HG02623 (cell line): ENCODE results near the gene DDX5.
A peak's percentile ranks its signal among the peaks of the same experiment; 100 is the strongest.

ENCODE experiments used
- ATAC-seq: cut with Tn5 transposase; IDR thresholded peaks from one replicate; pipeline ENCODE4 v1.9.1; 2021; ENCODE audit warnings: moderate library complexity; ENCODE audit not compliant: unreplicated experiment

DDX5 gene

DNA sequence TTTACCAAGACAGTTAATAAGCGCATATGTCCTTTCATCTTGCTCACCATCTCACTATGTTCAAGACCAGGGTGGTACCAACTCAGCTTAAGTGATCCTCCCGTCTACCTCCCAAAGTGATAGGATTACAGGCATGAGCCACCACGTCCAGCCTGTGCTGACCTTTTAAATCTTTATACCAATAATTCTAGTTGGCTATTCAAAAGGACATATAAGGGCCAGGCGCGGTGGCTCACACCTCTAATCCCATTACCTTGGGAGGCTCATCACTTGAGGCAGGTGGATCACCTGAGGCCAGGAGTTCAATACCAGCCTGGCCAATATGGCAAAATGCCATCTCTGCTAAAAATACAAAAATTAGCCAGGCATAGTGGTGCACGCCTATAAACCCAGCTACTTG, 3.1 kb upstream of the DDX5 start:
- no peak for ATAC-seq

DNA sequence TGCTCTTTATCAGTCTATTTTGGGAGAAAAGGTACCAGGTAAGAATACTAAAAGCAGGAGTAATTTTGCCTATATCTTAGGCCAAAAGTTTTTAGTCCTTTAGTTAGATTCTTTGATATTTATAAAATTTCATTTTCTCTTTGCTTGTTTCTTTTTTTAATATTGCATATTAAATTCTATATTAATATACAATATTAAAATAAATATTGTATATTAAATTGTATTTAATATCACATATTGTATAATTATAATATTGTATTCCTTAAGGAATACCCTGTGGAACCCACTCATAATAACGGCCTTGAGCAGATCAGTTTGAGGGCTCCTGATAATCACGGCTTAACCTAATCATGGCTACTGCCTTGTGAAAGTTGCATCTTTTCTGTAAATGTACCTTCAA, 2.6 kb upstream of the DDX5 start:
- ATAC-seq = no peak

DNA sequence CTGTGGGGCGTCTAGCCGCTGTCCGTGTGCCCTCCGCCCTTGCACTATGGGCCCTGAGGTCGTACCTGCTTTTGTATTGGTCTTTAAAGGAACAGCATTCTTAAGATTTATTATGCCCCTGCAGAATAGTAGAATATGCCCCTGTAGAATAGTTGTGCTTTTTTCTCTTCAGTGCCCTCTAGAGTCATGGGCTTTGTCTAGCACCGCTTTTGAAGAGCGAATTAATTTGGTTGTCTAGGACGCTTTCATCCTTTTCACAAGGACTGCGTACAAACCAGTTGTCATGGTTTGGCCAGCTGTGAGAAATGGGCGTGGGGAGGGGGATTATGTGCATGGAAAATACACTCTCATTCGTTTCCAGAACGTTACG, 1.3 kb upstream of the DDX5 start:
- no peak for ATAC-seq

DNA sequence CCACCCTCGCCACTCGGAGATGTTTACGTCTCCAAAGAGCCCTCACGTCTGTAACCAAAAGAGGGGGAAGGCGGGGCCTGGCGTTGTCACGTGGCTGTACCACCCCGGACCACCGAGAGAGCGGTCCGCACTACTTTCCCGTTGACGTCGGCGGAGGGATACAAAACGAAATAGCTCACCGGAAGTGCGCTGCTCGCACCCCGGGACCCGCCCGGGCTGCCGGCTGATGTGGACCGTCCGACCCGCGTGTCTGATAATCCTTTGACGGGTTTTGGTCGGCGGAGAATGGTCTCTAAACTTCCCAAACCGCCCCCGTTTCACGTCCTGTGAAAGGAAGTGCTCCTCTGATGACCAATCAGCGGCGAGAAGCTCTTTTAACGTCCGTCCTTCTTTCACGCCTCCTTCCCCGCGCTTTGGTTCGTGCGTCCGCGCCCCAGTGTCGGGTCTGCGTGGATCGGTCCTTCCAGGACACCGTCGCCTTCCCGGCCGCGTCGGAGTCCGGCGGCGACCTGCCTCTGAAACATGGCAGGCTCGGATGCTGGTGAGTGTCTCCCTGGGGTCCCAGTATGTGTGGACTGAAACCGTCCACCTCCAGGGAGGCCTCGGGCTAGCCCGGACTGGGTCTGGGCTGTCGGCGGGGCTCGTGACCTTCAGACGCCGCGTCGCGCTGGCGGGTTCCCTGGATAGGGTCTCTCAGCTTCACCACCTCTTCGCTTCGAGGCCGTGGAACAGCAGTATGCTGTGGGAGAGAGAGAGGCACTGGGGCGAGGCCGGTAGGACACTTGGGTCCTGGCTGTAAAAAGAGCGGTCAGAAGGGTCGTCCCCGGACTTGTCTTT, 705 bp upstream of the DDX5 start, which contains the start of gene CEP95:
Gene CEP95, plus strand, starts transcription at position 402 of the 837 bp plus-strand sequence. Its CDS starts 121 bp downstream, at position 523.
- ATAC-seq = peak; percentile 60

DNA sequence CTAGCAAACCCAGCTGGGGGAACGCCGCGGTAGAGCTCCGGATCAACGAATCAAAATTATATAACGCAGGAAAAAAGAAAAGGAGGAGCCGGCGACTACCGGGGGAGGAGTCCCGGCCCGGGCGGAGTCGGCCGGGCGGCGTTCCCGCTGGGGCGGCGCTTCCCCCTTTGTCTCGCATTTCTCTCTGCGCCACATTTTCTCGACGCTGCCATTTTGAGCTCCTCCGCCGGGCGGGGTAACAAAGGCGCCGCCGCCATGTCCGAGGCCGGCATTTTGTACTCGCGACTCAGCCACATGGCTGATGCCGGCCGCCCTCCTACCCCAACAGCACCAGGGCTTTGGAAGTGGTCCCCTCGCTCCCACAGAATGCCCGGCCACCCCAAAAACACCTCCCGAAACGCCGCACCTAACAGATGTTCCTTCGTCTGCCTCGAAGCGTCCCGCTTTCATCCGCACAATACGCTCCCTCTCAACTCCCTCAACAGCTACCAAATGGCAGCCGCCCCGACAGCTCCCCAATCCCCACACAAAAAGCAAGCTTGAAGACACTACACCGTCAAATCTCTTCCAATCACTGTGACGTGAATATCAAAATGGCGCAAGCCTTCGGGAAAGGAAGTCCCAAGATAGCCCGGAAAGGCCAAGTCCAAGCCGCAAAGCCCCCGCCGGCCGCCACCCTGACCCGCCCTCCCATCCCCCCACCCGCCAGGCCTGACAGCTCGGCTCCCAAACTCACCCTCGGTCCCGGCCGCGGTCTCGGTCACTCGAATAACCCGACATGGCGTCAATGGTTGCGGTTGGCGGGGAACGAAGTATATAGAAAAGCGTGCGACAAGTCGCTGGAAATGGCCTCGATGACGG, 519 bp downstream of the DDX5 start:
- ATAC-seq = peak; percentile 1

DNA sequence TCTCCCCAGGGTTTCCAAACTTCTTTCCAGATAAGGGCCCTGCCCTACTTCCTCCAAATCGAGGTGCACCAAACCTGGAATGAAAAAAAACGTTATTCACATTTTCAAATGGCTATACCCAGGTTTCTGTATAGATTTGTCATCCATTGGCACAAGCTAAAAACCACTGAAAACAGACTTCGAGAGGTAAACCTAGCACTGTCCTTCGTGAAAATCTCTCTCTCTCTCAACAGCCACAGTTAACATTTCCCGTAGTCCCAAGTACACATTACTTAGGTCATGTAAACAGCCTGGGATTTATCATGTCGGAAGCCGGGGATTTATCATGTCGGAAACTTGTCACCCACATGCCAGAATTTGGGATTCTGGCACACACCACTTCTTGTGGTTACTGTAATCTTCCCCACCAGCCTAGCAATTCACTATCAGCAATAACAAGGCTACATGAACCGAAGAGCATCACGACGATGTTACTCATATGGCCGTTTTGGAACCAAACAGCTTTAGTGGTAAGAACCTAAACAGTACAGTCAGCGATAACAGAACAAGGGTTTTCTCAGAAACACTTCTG, 1.2 kb downstream of the DDX5 start:
- ATAC-seq = no peak

DNA sequence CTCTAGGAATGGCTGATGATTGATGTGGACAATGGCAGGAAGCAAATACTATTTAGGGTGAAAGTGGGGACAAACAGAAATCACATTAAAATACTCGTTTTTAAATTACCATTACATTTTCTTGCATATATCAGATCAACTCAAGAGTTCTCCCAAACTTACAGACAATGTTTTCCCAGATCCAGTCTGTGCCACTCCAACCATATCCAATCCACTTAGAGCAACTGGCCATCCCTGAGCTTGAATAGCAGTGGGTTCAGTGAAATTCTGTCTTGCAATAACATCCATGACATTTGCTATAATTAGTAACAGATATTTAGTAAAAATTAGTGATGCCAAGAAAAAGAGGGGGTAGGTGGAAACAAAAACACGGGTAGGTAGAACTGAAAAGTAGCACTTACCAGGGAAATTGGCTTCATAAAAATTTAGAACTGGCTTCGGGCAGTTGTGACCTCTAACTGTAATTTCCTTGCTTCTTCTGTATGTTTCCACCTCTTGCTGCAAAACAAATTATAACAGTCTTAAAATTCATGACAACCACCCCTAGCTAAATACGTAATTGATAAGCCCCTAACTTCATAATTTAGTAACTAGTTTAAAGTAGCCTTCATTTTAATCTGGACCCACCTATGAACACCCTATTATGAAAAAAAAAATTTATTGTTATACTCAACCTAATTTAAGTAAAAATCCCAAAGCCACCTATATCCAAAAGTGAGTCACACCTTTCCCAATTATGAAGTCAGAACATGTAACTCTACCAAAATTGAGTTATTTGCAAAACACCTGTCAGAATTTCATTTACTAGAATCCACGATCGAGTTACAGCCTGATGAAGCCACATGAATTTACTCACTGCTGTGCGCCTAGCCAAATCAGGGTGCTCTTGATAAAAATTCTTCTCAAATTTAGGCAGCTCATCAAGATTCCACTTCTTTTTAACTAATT, 2.0 kb downstream of the DDX5 start:
- ATAC-seq = no peak

DNA sequence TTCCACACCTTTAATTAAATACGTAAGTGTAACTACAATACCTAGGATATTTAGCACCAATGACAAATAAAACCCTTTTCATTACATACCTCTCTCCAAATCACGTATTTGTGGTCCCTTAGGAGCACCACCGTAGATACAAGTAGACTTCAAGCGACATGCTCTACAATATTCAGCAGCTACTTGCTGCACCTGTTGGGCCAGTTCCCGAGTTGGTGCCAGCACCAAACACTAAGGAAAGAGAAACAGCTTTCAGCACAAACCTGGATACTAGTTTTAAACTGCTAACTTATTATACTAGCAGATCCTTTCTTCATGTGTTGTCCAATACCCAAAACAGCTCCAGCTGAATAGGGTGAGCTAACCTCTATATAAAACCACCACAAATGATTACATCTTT, 2.7 kb downstream of the DDX5 start:
- no peak for ATAC-seq

DNA sequence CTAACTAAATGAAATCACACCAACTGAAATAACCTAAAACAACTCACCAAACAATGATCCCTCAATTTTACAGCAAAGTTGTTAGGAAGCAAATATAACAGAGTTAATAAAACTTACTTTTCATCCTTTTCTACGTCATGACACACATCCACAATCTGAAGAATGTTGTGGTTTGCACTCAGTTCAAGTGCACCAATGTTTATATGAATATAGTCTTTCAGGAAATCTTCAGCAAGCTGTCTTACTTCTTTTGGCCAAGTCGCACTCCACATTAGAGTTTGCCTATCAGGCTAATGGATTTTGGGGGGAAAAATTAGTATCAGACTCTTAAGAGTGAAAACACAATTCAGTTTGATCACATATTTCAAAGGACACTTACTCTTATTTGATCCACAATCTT, 3.3 kb downstream of the DDX5 start:
- ATAC-seq = no peak

DNA sequence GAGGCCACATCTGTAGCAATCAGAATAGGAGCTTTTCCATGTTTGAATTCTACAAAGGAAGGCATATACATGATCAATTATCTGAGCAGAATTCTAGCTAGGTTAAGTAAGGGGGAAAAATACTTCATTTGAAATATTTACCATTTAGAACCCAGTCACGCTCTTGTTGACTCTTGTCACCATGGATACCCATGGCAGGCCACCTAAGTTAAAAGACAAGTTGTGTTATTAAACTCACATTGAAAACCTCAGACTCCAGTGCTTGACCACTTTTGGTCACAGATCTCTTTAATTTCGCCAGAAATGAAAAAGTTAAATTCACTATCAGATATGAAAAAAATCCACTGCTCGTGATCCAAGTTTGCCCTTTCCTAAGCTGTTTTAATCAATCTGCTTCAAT, 4.1 kb downstream of the DDX5 start:
- ATAC-seq = no peak

DNA sequence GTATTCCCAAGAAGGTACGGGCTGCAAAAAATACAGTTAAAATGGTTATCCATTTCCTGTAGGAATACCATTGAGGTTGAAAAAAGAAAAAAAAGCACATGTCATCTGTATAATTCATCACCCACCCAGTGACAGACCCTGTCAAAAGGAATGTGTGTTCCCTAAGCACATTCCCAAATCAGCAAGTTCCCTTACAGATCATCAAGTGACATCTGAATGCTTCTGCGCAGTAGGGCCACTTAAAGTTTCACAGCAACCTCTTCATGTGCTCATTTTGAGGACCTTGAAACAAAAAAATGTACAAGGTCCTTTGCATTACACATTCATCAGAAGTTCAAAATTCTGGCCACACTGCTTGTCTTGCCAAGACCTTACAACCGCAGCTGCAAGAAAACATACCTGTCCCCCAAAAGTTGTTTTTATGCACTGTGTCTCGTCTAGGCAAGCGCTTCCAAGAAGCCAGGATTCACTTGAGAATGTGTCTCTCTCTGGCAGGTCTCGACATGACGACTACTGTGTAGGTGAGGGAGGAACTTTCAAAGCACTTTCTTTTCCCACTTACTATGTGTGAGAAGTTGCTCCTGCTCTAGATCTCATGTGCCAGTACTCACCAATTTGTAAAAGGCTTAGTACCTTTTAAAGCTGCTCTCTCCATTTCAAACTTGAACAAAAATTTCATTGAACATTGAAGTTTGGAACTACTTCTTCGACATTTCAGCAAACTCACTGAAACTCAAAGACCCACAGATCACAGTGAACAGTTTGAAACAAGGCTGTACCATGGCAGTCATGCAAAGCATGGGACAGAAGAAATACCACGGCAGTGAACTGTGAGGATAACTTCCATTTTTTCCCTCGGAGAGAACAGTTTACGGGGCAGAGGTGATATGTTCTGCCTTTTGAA, 5.0 kb downstream of the DDX5 start:
- no peak for ATAC-seq

DNA sequence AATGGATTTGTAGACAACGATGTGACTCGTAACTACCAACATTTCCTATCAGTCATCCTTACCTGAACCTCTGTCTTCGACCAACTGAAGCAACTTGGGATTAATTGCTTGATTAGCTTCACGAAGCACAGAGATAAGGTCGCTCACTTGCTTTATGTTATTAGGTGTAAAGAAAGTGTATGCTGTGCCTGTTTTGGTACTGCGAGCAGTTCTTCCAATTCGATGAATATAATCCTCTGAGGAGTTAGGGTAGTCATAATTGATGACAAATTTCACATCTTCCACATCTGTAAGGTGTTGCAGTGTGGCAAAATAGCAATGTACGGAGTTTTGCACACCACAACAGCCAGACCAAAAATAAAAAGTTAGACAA, 5.6 kb downstream of the DDX5 start:
- no peak for ATAC-seq

DNA sequence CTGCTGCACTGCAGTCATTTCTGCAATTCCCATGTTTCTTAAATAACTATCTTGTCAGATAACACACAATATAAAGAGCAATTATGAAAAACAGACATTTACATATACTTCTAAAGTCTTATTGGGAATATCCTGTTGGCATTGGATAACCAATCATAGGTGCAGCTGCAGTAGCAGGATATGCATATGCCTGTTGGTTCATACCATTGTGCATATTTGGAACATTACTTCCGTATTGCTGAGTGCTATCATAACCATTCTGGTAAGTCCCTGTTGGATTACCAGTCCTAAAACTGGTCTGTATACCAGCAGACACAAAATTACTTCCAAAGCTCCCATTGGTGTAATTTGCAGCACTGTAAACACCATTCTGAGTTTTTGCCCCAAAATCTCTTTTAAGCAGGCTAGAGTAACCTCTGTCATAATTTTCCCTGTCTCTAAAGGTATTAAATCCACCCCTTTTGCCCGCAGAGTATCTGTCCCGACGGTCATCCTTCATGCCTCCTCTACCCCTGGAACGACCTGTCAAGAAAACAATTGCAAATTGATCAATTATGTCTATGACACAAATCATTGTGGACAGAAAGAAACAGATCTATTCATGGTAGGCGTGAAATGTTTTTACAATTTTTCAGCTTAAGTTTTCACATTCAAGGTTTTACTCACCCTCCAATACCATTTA, 6.1 kb downstream of the DDX5 start:
- no peak for ATAC-seq

DNA sequence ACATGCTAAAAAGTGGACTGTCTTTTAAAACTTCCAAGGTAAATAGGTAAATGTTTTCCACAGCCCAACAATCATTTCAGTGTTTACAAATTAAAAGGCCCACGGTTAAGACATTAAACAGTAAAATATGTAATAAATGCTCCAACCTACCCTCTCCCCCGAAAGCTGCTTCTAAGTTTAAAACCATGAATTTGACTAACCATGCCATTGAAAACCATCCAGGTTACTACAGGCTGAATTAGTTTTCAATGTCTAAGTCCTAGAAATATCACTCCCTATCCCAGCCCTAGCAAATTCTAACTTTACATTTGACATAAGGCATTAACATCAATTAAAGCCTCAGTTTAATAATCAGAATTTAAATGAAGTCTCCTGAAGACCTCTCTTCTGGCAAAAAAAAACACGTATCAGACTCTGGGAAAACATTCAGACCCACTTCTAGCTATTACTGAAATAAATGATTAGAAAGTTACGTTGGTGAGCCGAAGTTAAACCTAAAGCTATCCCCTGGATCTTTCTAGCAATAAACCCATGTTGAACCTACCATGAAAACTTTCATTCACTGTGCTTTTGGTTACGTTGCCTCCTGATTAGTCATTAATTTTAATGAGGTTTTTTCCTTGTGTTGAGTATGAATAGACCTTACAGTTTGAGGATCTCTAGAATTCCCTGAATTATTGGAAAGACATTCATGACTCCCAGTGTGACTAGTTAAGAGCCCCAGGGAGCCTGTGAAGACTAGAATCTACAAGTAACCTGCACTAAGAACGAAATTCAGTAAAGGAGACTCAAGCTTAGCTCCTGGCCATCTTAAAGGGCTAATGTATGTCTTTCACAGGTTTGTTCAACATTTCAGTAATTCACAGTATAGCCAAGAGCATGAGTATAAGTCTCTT, 7.5 kb downstream of the DDX5 start:
- no peak for ATAC-seq

DNA sequence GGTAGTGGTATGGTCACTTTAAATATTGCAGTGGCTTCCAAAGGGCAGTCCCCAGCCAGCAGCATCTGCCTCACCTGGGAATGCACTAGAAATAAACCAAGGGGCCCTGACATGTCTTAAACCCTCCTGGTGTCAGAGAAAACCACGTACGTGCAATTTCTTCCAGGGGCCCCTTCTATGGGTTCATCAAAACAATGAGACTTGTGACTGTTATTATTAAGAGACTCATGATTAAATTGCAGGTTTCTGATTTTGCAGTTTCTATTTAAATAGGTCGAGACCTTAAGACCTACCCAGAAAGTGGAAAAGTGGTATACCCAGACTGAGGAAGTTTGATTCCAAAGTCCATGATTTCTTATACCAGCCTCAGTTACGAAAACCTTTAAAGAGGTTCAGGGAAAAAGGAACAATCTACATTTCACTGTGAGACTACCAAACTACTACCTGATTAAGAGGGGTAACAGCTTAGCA, 8.5 kb downstream of the DDX5 start:
- no peak for ATAC-seq

DNA sequence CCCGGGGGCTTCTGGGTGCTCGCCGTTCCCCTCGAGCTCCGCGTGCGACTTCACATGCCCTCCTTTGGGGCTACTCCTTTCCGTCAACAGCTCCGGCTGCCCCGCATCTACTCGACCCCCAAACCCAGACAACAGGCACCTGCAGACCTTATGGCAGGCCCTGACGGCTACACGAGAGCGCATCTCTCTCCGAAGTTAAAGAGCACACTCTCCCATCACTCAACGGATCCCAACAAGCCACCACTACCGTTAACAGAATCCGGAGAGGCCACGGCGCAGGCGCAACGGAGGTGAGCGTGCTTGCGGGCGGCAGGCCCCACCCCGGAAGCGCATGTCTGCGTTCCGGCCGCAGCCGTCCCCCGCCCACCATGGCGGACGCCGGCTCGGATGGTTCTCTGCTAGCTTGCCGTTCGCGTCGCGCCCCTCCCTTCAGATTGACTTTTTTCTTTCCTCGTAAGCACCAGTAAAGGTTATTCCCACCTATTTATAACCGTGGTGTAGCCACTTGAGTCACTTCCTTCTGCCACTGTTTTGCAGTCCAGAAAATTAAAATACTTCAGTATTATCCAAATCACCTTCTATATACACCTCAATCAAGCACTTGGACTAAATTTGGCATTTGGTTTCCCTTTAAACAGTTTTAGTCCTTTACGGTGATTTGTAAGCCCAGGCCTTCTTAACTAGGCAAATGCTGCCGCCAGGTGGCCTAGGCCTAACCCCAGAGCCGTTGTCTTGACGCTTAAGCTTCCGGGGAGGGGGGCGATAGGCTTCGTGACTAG, 9.1 kb downstream of the DDX5 start, which contains the start of gene POLG2:
Gene POLG2, minus strand, starts transcription at position 269 of the 779 bp plus-strand sequence. Its CDS starts 86 bp downstream, at position 183.
- peak; percentile 85 for ATAC-seq

DNA sequence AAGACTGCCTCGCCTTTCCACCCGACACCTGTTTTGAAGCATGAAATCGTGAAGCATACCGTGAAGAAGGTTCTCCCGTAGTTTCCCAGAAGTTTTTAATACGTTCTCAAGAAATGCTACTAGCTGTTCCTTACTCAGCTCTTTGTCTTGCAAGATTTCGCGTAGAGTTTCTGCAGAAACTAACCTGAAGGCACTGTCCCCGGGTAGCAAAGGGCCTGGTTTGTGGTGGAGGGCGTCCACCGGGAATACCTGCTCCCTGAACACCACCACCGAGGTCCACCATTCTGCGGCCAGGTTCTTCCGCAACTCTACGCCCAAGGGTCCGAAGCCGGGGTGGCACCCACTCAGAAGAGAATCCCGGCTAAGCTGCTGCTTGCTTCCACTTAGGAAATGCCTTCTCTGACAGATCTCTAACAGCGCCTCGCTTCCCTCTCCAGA, 9.7 kb downstream of the DDX5 start:
- no peak for ATAC-seq
